Gastroesophageal sphincter (tissue), 3 donors: Measurements from ENCODE around the gene CAVIN2.

Source experiments
- POLR2AphosphoS5 ChIP-seq: sonication (generic); formaldehyde crosslinking; IDR thresholded peaks from one replicate; pipeline ENCODE4 v1.6.1; 2017; ENCODE audit warnings: antibody characterized with exemption
- TF ChIP-seq, protein P1 (sequence below), 4 experiments: fragments of 200-600 bp in 2 of 4; fragments of 450-650 bp in 2 of 4; sonication (generic) in 1 of 4; IDR thresholded peaks; one replicate each; pipeline ENCODE4 v1.5.1; 2017 to 2019; ENCODE audit warnings: antibody characterized with exemption in 4 of 4, mild to moderate bottlenecking in 2 of 4, moderate library complexity in 2 of 4

DNA sequence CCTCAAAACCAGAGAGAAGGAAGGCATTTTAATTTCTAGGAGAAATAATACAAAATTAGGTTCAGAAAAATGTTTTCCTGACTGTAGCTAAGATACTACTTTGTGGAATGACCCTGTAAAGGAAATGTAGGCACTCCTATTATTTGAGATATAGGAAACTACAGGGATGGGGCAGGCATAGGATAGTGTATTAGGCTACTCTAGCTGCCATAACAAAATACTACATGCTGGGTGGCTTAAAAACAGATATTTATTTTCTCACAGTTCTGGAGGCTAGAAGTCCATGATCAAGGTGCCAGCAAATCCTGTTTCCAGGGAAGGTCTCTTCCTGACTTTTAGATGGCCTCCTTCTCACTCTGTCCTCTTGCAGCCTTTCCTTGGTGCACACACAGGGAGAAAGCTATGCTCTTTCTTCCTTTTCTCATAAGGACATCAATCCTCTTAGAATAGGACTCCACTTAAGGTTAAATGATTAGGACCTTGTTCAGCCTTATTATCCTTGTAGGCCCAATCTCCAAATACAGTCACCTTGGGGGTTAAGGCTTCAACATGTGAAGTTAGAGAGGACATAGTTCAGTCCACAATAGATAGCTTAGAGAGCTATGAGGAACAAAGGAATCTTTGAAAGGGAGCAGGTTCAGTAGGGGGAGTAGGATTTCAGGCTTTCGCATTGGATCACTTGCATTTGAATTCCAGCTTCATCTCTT is 14.0 kb upstream of the CAVIN2 start:
- no peak for TF ChIP-seq POLR2AphosphoS5
- TF ChIP-seq, protein P1, sequence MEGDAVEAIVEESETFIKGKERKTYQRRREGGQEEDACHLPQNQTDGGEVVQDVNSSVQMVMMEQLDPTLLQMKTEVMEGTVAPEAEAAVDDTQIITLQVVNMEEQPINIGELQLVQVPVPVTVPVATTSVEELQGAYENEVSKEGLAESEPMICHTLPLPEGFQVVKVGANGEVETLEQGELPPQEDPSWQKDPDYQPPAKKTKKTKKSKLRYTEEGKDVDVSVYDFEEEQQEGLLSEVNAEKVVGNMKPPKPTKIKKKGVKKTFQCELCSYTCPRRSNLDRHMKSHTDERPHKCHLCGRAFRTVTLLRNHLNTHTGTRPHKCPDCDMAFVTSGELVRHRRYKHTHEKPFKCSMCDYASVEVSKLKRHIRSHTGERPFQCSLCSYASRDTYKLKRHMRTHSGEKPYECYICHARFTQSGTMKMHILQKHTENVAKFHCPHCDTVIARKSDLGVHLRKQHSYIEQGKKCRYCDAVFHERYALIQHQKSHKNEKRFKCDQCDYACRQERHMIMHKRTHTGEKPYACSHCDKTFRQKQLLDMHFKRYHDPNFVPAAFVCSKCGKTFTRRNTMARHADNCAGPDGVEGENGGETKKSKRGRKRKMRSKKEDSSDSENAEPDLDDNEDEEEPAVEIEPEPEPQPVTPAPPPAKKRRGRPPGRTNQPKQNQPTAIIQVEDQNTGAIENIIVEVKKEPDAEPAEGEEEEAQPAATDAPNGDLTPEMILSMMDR (IDR thresholded peaks at IDR 0.05), result no peak
